ENCODE data around the gene RAB21.
"Not testable (repeated sequence)": the region's sequence is repeated elsewhere in the genome, so short reads cannot be mapped to it uniquely, and the experiment has no call there.

RAB21 gene

DNA sequence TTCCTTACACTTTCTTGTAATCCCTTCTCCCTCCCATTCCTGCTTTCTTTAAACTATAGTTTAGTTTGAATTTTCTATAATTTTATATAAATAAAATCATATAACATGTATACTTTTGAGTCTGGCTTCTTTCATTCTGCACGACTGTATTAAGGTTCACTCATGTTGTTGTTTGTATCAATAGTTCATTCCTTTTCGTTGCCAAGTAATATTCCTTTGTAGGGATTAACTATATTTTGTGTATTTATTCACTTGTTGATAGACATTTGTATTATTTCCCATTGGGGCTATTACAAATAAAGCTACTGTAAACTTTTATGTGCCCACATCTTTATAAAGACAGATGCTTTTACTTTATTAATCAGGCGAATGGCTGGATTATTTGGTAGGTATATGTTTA is 45.5 kb downstream of the RAB21 start:
- no peak for DNase-seq

DNA sequence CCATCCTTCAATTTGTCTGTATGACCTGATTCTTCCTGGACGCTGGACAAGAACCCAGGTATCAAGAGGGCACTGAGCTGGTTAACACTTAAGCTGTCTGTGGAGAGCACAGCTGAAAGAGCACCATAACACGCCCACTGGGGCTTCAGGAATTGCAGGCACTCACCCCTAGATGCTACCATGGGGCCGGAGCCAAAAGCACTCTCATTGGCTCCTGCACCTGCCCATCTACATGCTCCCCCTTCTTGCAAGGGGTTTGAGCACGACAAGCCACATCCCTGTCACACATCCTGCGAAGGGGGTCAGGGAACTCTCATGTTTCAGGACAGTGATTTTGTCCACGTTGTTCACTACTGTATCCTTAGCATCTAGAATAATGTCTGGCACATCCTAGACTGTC is 49.8 kb downstream of the RAB21 start:
- no peak for DNase-seq

GRCh38 chr12:71810921-71811320 is 56.3 kb downstream of the RAB21 start:
- DNase-seq = no peak

- DNase-seq = not testable (repeated sequence)
These were observed 60.6 kb downstream of the RAB21 start for GRCh38 chr12:71815242-71815641.

- not testable (repeated sequence) for DNase-seq
These were observed 67.4 kb downstream of the RAB21 start for GRCh38 chr12:71822088-71822487.

DNA sequence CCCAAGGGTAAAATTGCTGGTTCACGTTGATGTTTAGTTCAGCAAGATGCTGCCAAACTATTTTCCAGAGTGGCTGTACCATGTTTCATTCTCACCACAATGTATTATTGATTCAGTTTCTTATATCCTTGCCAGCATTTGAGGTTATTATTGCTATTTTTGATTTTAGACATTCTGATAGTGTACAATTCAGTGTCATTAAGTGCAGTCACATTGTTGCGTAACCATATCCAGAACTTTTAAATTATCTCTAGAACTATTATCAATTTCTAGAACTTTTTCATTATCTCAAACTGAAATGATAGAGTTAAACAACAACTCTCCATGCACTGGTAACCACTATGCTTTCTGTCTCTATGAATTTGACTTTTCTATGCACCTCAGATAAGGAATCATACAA is 74.2 kb downstream of the RAB21 start:
- no peak for DNase-seq

GRCh38 chr12:71837356-71837755 is 82.7 kb downstream of the RAB21 start:
- DNase-seq = no peak

- DNase-seq = no peak
These were observed 83.6 kb downstream of the RAB21 start for GRCh38 chr12:71838231-71838630.

- DNase-seq = no peak
These were observed 84.0 kb downstream of the RAB21 start for GRCh38 chr12:71838676-71839075.

GRCh38 chr12:71840231-71840847 is 85.7 kb downstream of the RAB21 start:
- no peak for DNase-seq

DNA sequence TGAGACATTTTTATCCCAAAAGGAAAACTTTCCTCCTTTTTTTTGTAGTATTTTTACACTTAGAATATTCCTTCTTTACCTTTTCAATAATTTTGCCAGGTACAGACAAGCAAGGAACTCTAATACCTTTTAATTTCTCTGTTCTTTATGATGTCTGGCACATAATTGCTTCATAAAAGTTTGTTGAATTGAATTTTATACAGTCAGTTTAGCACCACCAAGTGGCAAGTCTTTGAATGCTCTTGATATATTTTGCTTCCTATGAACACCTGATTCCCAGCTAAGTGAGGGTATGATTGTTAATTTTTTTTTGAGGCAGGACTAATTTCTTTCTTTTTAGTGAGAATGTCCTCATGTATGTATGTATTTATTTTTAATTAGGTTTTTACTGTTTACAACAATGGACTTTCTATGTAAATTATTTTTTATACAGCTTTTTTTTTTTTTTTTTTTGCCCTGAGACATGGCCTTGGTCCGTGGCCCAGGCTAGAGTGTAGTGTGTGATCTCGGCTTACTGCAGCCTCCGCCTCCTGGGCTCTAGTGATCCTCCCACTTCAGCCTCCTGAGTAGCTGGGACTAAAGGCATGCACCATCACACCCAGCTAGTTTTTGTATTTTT is 91.8 kb downstream of the RAB21 start:
- no peak for DNase-seq

GRCh38 chr12:71848212-71848611 is 93.5 kb downstream of the RAB21 start:
- DNase-seq = no peak

GRCh38 chr12:71849109-71849851 is 94.6 kb downstream of the RAB21 start:
- no peak for DNase-seq

Data from KG1 (cell line).